ENCODE data around the gene DHRS4. TPM values are rescaled to one million over a fixed set of nuclear protein-coding genes. Genes with fewer than 3 reads are reported as not detected.

Gene DHRS4
- total RNA-seq, 1 donor from 2014 or later: 23.5 TPM

Other genes with a start within 250 kb of the DHRS4 start
- gene DHRS4L2, start 35.2 kb downstream of the DHRS4 start, total RNA-seq: 8.7 TPM
- gene CARMIL3, start 98.2 kb downstream of the DHRS4 start, total RNA-seq: 0.69 TPM
- gene CPNE6, start 117.8 kb downstream of the DHRS4 start, total RNA-seq: 0.20 TPM
- 7.2 TPM for gene PCK2, start 140.5 kb downstream of the DHRS4 start, total RNA-seq
- gene DCAF11, start 161.0 kb downstream of the DHRS4 start, total RNA-seq: 45.2 TPM
- 0.69 TPM for gene NRL, start 161.2 kb downstream of the DHRS4 start, total RNA-seq
- gene FITM1, start 176.9 kb downstream of the DHRS4 start, total RNA-seq: 13.0 TPM
- gene PSME1, start 182.4 kb downstream of the DHRS4 start, total RNA-seq: 59.7 TPM
- gene EMC9, start 187.8 kb downstream of the DHRS4 start, total RNA-seq: 6.8 TPM
- 62.5 TPM for gene PSME2, start 192.8 kb downstream of the DHRS4 start, total RNA-seq
- gene RNF31, start 193.7 kb downstream of the DHRS4 start, total RNA-seq: 24.2 TPM
- 43.4 TPM for gene IRF9, start 207.5 kb downstream of the DHRS4 start, total RNA-seq
- gene REC8, start 218.3 kb downstream of the DHRS4 start, total RNA-seq: 3.6 TPM
- gene IPO4, start 235.0 kb downstream of the DHRS4 start, total RNA-seq: 22.8 TPM
- gene TM9SF1, start 241.7 kb downstream of the DHRS4 start, total RNA-seq: 22.4 TPM